Measurements from ENCODE around the gene PAQR4. TPM values are rescaled to one million over a fixed set of nuclear protein-coding genes. Genes with fewer than 3 reads are reported as not detected.

Gene PAQR4
- polyA plus RNA-seq, 1 experiment, result 4.4 TPM

DNA sequence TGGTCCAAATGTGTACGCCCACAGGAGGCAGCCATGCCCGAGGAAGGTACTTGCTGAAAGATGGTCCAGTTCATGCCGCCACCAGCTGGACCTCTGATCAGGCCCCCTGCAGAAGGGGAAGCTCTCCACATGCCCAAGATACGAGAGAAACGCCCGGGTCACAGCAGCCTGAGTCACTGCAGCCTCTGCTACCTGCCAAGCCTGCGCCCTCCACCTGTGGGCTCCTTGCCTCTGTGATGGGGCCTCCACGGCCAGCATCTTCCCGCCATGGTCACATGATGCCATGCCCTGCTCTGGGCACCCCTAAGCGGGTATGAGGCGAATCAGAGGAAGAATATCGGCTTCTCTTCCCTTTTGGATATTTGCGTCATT, 18.8 kb upstream of the PAQR4 start:
- peaks cover 5% of the 10 kb centered on the region; the same call in 1 of the 2 replicates for H3K36me3 ChIP-seq (ENCODE audit: control insufficient read depth, insufficient read depth, low read length)
- POLR2A ChIA-PET, result no interaction called here
- TF ChIP-seq, protein P1, sequence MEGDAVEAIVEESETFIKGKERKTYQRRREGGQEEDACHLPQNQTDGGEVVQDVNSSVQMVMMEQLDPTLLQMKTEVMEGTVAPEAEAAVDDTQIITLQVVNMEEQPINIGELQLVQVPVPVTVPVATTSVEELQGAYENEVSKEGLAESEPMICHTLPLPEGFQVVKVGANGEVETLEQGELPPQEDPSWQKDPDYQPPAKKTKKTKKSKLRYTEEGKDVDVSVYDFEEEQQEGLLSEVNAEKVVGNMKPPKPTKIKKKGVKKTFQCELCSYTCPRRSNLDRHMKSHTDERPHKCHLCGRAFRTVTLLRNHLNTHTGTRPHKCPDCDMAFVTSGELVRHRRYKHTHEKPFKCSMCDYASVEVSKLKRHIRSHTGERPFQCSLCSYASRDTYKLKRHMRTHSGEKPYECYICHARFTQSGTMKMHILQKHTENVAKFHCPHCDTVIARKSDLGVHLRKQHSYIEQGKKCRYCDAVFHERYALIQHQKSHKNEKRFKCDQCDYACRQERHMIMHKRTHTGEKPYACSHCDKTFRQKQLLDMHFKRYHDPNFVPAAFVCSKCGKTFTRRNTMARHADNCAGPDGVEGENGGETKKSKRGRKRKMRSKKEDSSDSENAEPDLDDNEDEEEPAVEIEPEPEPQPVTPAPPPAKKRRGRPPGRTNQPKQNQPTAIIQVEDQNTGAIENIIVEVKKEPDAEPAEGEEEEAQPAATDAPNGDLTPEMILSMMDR (IDR thresholded peaks at IDR 0.05; ENCODE audit: insufficient read depth, low read depth, low read length), result no peak

DNA sequence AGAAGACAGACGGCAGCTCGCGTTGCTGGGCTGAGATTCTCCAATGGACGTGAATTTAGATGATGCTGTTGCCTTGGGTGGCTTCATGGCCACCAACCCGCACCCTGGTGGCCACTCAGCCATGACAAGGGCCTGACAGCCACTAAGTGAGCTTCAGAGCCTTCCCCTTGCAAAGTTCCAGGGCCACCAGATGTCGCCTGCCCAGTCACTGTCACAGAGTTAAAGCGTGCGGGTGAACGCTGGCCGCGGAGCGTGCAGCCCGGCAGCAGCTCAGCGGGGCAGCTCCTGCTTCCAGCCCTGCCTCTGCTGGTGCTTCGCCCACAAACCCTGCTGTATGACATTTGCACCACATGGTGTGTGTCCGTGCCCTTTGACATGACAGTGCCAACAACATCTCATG, 18.4 kb upstream of the PAQR4 start:
- POLR2A ChIA-PET, result no interaction called here
- TF ChIP-seq, protein P1 (IDR thresholded peaks at IDR 0.05; ENCODE audit: insufficient read depth, low read depth, low read length), result no peak
- Histone ChIP-seq H3K27me3 (ENCODE audit: control insufficient read depth, insufficient read depth, low read length) (0 out of 2 replicates have a peak, but pooled peaks cover 3% of the 10 kb centered on the region), H3K36me3 (ENCODE audit: control insufficient read depth, insufficient read depth, low read length) (peaks cover 5% of the 10 kb centered on the region; the same call in 1 of the 2 replicates), H3K4me3 (ENCODE audit: low read depth, low read length) (no peak overlapping the region)
- CTCF ChIA-PET, result no interaction called here
- DNase-seq (ENCODE audit: low read depth), result no peak

More for the DNA sequence above, 18.8 kb upstream of the PAQR4 start:
- Histone ChIP-seq H3K27me3 (ENCODE audit: control insufficient read depth, insufficient read depth, low read length) (0 out of 2 replicates have a peak, but pooled peaks cover 2% of the 10 kb centered on the region), H3K4me3 (ENCODE audit: low read depth, low read length) (no peak overlapping the region)
- no peak for DNase-seq (ENCODE audit: low read depth)
- CTCF ChIA-PET, result no interaction called here

DNA sequence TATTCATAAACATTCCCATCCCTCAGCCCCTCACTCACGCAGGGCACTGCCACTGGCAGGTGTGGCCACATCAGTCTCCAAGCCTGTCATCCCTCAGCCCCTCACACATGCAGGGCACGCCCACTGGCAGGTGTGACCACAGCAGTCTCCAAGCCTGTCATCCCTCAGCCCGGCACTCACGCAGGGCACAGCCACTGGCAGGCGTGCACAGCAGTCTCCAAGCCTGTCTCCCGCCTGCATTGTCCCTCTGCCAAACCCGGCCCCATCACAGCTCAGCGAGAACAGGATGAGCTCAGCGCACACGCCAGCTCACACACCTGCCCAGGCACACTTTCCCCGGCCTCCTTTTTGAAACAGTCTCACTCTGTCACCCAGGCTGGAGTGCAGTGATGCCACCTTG, 16.5 kb upstream of the PAQR4 start:
- TF ChIP-seq, protein P1 (IDR thresholded peaks at IDR 0.05; ENCODE audit: insufficient read depth, low read depth, low read length), result no peak
- no peak overlapping the region for H3K4me3 ChIP-seq (ENCODE audit: low read depth, low read length)
- POLR2A ChIA-PET, result no interaction called here
- CTCF ChIA-PET, result interaction anchor here (1.2 to 1.9 kb wide), 2 partner anchors 9 to 30 kb away, joined by 3 to 12 read pairs; no protein-coding TSS in a partner anchor
- DNase-seq (ENCODE audit: low read depth), result no peak
- H3K36me3 ChIP-seq (ENCODE audit: control insufficient read depth, insufficient read depth, low read length), result peaks cover 5% of the 10 kb centered on the region; the same call in 1 of the 2 replicates
- 0 out of 2 replicates have a peak, but pooled peaks cover 6% of the 10 kb centered on the region for H3K27me3 ChIP-seq (ENCODE audit: control insufficient read depth, insufficient read depth, low read length)

DNA sequence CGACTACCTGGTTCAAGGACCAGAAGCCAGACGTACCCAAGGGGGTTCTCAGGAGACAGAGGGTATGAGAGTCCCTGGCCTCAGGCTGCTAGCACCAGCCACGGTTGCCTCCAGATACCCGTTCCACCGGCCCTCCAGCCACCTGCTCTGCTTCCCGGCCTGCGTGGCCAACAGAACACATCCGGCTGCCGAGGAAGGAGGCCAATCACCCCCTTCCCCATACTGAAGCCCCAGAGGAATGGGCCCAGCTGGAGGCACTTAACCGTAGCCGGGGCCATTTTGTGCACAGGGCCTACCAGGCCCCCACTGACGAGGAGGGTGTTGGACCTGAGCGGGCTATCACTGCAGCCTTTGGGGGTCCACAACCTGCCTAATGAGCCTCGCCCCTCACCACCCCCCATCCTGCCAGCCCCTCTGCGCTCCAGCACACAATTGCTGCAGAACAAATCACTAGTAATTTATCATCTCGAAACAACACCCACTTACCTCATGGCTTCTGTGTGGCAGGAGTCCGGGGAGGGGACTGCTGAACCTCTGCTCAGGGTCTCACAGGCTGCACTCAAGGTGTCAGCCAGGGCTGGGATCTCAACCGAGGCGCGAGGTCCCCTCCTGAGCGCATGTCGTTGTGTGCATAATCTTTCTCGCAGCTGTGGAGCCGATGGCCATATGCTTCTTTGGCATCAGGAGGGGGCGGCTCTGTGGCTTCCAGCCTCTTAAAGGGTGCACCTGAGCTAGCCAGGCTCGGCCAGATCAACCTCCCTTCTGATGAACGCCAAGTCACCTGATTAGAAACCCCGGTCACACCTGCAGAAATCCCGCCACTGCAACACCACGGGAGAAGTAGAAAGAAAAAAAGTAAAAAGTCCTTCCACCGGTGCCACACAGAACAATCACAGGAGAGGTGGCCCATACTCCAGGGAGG, 15.2 kb upstream of the PAQR4 start:
- ChIA-PET POLR2A (no interaction called here), CTCF (interaction anchor here (1.2 kb wide), 1 partner anchor 32 kb away, joined by 3 read pairs; no protein-coding TSS in a partner anchor)
- no peak for DNase-seq (ENCODE audit: low read depth)
- no peak overlapping the region for H3K4me3 ChIP-seq (ENCODE audit: low read depth, low read length)
- TF ChIP-seq, protein P1 (IDR thresholded peaks at IDR 0.05; ENCODE audit: insufficient read depth, low read depth, low read length), result no peak
- H3K27me3 ChIP-seq (ENCODE audit: control insufficient read depth, insufficient read depth, low read length), result 0 out of 2 replicates have a peak, but pooled peaks cover 6% of the 10 kb centered on the region
- H3K36me3 ChIP-seq (ENCODE audit: control insufficient read depth, insufficient read depth, low read length), result peaks cover 2% of the 10 kb centered on the region; the same call in 1 of the 2 replicates

DNA sequence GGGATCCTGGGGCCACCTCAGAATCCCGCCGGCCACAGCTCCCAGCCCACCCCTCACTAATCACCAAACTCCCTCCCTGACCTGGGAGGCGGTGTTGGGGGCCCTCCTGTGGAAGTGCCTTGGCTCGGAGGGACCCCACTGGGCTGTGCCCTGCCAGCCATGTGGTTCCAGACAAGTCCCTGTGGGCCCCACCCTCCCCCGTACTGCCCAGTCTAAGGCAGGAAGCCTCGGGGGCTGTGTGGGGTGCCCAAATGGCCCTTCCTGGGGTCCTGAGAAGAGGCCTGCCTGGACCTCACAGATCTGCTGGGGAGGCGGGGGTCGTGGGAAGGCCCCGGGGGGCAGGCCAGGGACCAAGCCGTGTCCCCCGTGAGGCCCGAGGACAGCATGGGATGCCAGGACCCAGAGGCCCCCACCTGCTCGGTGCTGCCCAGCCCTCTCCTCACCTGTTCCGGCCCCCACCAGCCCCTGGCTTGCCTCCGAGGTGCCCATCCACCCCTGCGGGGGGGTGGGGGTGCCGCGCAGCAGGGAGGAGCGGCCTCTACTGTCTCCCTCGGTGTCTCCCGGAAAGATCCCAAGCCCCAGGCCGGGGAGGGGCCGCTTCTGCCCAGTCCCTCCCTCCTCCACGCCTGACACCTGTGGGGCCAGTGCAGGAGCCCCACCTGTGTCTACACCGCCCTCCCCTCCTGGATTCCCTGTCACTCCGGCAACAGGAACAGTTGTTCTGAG, 14.3 kb upstream of the PAQR4 start:
- Histone ChIP-seq H3K4me3 (ENCODE audit: low read depth, low read length) (no peak overlapping the region), H3K27me3 (ENCODE audit: control insufficient read depth, insufficient read depth, low read length) (peaks cover 8% of the 10 kb centered on the region; the same call in 1 of the 2 replicates), H3K36me3 (ENCODE audit: control insufficient read depth, insufficient read depth, low read length) (no peaks in the 10 kb centered on the region)
- TF ChIP-seq, protein P1 (IDR thresholded peaks at IDR 0.05; ENCODE audit: insufficient read depth, low read depth, low read length), result no peak
- CTCF ChIA-PET, result no interaction called here
- no peak for DNase-seq (ENCODE audit: low read depth)
- POLR2A ChIA-PET, result no interaction called here

All from BJ (cell line).